ENCODE measurements around the gene CLEC12A.
A peak's percentile ranks its signal among the peaks of the same experiment; 100 is the strongest.
"Not testable (repeated sequence)": the region's sequence is repeated elsewhere in the genome, so short reads cannot be mapped to it uniquely, and the experiment has no call there.

CLEC12A gene

GRCh38 chr12:9971181-9971580 lies at the start of gene CLEC12A:
Gene CLEC12A, plus strand, starts transcription at chr12:9971409. Its CDS starts 188 bp downstream, at chr12:9971597.
- no peak for DNase-seq (ENCODE audit: extremely low spot score, insufficient read length, low read depth)
- FAIRE-seq: no peak

GRCh38 chr12:9922429-9922828 lies 48.8 kb upstream of the CLEC12A start:
- FAIRE-seq (no peak), DNase-seq (ENCODE audit: extremely low spot score, insufficient read length, low read depth) (no peak)

GRCh38 chr12:9925705-9926393 lies 45.4 kb upstream of the CLEC12A start:
- DNase-seq (ENCODE audit: extremely low spot score, insufficient read length, low read depth) (no peak), FAIRE-seq (peak; percentile 76)

GRCh38 chr12:9926876-9927275 lies 44.3 kb upstream of the CLEC12A start:
- DNase-seq (ENCODE audit: extremely low spot score, insufficient read length, low read depth) (no peak), FAIRE-seq (no peak)

GRCh38 chr12:9928607-9929006 lies 42.6 kb upstream of the CLEC12A start:
- FAIRE-seq: peak; percentile 49
- no peak for DNase-seq (ENCODE audit: extremely low spot score, insufficient read length, low read depth)

GRCh38 chr12:9931245-9931644 lies 40.0 kb upstream of the CLEC12A start:
- FAIRE-seq (no peak), DNase-seq (ENCODE audit: extremely low spot score, insufficient read length, low read depth) (no peak)

DNA sequence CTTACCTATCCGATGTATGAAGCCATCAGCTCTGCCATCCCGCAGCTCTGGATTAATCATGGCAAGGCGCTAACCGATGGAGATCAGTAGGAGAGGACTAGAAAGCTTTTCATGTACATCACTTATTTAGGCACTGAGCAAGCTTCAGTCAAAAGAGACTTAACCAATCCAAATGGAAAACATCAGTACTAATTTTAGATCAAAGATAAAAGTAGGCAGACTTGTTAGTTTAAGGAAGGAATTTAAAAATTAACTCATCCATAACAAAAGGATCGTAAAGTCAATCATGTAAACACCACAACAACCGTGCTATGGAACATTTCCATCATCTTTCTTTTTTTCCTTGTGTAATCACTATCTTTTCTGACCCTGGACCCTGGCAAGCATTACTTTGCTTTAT lies 38.9 kb upstream of the CLEC12A start, which contains the start of gene CLEC2A:
Gene CLEC2A (minus strand): TSS at position 101 of the 400 bp plus-strand sequence. CDS start 41 bp downstream, at position 60.
- DNase-seq (ENCODE audit: extremely low spot score, insufficient read length, low read depth): no peak
- FAIRE-seq: no peak

DNA sequence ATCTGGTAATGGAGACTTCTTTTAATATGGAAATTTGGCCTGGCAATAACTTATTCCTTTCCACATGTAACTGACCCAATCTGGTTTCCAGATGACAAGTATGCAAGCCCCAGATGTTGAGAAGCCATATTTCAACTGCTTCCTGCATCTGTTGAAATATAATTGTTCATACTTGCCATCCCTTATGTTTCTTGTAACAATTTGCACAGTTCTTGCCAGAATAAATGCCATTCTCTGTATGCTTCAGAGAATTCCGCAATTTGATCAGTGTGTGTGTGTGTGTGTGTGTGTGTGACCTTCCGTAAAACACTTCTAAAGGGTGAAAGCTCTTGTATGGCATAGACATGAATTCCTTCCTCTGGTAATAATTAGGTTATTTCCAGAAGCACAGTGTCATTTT lies 37.3 kb upstream of the CLEC12A start:
- FAIRE-seq: no peak

GRCh38 chr12:9935026-9935425 lies 36.2 kb upstream of the CLEC12A start:
- FAIRE-seq (no peak), DNase-seq (ENCODE audit: extremely low spot score, insufficient read length, low read depth) (no peak)

More for the DNA sequence above, 37.3 kb upstream of the CLEC12A start:
- no peak for DNase-seq (ENCODE audit: extremely low spot score, insufficient read length, low read depth)

DNA sequence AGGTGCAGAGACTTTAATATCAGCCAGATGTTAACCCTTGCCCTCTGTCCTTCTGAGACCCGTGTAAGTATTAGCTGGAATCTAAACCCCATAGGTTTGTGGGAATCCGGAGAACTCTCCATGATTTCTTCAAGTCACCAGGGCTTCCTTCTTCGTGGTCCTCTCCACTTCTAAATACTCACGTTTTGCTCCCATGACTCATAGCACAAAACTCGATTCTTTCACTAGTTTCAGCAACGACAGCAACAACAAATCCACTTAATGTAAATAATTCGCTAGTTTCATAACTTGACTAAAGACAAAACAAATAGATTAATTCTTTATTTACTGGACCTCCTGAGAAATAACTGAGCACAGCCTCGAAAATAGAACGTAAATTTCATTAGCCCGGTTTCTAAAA lies 34.6 kb upstream of the CLEC12A start:
- FAIRE-seq: peak; percentile 71

DNA sequence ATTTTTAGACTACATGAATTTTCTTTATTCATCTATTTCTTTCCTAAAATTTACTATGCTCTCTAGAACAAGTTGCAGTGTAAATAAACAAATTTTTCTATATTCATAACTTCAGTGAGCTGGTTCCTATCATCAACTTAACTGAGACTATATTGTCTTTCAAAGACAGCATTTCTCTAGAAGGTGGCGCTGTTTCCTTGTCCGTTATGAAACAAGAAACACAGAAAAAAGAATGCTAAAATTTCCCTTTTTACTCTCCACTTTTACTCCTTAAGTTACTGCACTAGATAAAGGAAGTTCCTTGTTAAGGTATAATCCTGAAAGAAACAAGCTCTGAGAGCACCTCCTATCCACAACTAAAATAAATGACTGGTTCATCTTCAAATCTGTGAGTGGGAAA lies 30.8 kb upstream of the CLEC12A start:
- FAIRE-seq (peak; percentile 56), DNase-seq (ENCODE audit: extremely low spot score, insufficient read length, low read depth) (no peak)

More for the DNA sequence above, 34.6 kb upstream of the CLEC12A start:
- no peak for DNase-seq (ENCODE audit: extremely low spot score, insufficient read length, low read depth)

DNA sequence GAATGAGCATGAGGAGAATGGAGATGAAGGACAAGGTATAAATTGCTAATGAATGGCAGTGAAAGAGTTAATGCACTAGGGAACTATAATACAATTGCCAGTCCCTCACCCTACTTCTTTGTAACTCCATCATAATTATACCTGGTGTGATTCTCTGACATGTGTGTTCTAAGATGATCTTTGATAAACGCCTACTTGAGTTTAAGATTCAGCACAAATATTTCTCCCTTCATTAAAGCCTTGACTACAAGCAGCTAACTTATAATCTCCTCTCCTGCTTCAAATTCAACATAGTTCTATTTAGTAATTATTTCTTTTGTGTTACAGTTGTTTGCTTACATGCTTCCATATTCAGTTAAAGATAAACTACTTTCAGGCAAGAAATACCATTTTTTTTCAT lies 29.4 kb upstream of the CLEC12A start:
- FAIRE-seq: no peak
- no peak for DNase-seq (ENCODE audit: extremely low spot score, insufficient read length, low read depth)

DNA sequence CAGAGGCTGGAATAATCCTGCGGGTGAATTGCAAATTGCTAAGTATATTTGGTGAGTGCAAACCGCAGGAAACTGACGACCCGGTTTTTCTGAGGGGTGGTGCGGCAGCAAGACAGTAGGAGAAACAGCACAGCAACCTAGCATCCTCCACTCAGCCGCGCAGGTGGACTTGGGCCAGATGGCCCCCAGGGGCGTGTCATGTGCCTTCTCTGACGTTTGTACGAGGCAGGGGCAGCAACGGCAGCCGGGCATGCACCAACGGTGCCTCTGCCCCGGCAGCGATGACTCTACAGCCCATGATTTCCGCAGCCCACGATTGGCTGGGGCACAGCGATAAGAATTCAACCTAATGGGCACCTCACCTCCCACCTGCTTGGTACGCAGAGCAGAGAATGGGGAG lies 28.0 kb upstream of the CLEC12A start:
- FAIRE-seq (peak; percentile 71), DNase-seq (ENCODE audit: extremely low spot score, insufficient read length, low read depth) (no peak)

DNA sequence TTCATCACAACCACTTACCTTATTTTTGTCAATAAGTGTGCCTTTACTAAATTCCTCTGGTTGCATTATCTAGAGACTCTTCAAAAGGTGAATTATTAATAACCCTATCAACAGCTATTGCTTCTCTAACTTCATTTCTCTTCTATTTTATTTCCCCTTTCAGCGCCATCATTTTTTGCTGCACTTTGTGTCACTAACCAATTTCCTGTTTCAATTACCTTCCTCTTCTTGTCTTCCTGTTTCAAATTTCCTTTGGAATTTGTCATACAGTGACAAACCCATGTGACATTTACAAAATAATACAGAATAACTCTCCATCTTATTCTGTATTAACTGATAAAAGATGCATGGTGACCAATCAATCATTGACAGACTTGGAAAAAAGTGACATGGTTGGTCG lies 26.8 kb upstream of the CLEC12A start:
- DNase-seq (ENCODE audit: extremely low spot score, insufficient read length, low read depth) (no peak), FAIRE-seq (no peak)

DNA sequence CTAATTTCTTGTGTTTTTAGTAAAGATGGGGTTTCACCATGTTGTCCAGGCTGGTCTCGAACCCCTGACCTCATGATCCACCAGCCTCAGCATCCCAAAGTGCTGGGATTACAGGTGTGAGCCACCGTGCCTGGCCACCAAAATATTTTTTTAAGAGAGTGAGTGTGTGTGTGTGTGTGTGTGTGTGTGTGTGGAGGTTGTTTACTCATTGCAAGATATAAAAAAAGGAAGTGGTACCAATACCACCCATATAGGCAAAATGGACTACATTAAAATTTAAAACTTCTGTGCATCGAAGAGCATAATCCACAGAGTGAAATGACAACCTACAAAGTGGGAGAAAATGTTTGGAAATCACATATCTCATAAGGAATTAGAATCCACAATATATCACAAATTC lies 23.5 kb upstream of the CLEC12A start:
- FAIRE-seq (peak; percentile 47), DNase-seq (ENCODE audit: extremely low spot score, insufficient read length, low read depth) (no peak)

DNA sequence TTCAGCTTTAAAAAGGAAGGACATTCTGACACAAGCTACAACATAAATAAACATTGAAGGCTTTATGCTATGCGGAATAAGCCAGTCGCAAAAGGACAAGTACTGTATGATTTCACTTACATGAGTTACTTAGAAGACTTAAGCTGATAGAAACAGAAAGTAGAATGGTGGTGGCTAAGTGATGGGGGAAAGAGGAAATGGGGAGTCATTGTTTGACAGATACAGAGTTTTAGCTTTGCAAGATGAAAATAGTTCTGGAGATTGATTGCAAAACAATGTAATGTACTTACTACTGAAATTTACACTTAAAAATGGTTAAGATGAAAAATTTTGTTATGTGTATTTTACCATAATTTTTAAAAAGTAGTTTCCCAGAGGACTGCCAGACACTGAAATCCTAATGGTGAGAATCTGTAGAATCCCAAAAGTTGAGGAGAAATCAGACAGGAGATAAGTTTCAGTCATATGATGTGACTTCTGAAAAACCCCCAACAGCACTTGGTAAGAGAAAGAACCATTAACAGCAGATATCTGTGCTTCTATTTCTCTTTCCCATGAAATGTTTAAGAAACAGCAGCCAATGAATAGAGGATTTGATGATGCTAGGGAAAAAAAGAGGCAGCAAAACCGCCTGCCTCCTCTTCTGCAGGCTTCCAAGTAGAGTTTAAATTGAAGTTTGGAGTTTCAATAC lies 22.5 kb upstream of the CLEC12A start:
- DNase-seq (ENCODE audit: extremely low spot score, insufficient read length, low read depth) (no peak), FAIRE-seq (peak; percentile 96)

- peak; percentile 83 for FAIRE-seq
- no peak for DNase-seq (ENCODE audit: extremely low spot score, insufficient read length, low read depth)
Observed at GRCh38 chr12:9951026-9951675, 20.1 kb upstream of the CLEC12A start.

GRCh38 chr12:9952954-9953729 lies 18.1 kb upstream of the CLEC12A start:
- not testable (repeated sequence) for FAIRE-seq; DNase-seq (ENCODE audit: extremely low spot score, insufficient read length, low read depth)

DNA sequence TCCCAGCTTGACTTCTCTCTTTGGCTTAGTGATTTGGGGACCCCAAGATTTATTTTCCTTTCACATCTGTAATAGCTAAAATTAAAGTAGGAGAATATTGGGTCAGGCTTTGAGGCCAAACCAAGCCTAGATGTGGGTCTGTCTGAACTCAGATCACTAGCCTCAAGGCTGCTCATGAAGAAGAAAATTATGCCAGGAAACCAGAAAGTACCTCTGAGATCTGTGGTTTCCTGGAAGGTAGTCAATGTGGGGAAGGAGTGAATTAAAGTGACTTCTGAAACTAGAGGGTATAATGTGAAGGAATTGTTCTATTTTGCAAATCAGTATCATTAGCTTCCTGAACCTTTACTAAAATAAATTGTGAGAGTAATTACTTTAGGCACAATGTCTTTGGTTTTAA lies 13.4 kb upstream of the CLEC12A start:
- no peak for FAIRE-seq
- no peak for DNase-seq (ENCODE audit: extremely low spot score, insufficient read length, low read depth)

- FAIRE-seq (peak; percentile 5), DNase-seq (ENCODE audit: extremely low spot score, insufficient read length, low read depth) (no peak)
Observed at GRCh38 chr12:9960590-9960989, 10.6 kb upstream of the CLEC12A start.

Measured in GM18507 (cell line).